ENCODE measurements around the gene PLIN3.
A peak's percentile ranks its signal among the peaks of the same experiment; 100 is the strongest.
"Not testable (repeated sequence)": the region's sequence is repeated elsewhere in the genome, so short reads cannot be mapped to it uniquely, and the experiment has no call there.

The PLIN3 gene, protein sequence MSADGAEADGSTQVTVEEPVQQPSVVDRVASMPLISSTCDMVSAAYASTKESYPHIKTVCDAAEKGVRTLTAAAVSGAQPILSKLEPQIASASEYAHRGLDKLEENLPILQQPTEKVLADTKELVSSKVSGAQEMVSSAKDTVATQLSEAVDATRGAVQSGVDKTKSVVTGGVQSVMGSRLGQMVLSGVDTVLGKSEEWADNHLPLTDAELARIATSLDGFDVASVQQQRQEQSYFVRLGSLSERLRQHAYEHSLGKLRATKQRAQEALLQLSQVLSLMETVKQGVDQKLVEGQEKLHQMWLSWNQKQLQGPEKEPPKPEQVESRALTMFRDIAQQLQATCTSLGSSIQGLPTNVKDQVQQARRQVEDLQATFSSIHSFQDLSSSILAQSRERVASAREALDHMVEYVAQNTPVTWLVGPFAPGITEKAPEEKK

DNA sequence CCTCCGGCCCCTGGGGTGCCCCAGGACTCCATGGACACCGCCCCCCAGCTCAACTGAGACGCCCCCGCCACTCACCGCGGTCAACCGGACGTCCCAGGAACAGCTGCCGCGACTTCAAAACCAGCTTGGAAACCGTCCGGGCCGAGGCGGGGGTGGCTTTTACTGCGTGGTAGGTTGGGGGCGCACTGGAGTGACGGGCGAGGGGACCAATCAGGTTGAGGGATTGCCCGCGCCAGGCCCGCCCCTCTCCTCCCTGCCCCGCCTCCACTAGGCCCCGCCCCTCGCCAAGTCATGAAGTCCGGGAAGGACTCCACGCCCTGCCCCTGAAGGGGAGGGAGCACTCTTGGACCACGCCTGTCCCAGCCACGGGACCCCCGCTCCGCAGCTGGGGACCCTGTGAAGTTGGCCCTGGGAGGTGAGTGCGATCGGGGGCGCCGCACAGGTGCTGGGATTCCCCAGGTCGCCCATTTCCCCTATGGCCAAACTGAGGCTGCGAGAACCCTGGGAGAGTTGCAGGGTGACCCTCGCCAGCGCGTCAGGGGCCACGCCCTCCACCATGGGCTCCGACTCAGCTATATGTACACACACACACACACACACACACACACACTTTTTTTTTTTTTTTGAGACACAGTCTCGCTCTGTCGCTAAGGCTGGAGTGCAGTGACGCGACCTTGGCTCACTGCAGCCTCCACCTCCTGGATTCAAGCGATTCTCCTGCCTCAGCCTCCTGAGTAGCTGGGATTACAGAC is at the start of gene PLIN3:
PLIN3 (minus strand) TSS at position 134 of the 752 bp plus-strand sequence. CDS start 6,273 bp downstream, outside the sequence.
- peak; percentile 76 for DNase-seq (ENCODE audit: low read depth, low spot score)

DNA sequence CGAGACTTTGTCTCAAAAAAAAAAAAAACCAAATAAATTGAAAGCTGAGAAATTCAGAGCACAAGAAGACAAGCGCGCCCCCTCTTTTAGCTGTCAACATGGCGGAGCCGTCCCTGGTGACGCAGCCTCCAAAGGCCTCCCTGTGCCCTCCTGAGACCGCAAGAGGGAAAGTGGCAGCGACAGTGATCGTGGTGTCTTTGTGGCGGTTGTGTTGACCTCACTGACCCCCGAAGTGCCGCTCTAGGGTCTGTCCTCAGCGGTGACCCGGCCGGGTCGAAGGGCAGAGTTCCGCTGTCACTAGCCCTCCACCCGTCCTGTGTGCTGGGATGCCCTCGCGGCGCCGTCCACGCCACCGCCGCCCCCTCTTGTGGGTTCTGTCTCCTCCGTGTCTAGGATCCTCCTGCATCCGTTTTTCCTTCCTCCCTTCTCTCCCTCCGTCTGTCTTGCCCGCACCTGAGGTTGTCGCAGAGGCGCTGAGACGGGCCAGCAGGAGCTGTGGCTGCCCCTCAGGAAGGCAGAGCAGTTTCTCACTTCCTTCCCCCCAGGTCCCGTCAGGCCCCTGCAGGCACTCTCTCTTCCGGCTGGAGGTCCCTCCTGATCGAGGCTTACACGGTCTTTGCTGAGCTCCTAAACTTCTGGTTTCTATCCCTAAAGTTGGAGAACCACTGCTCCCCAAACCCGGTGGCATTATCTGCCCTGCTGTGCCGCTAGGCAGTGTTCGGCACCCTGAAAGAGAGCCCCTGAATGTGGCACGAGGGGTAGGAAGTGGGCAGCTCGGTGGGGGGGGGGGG is 49.0 kb upstream of the PLIN3 start:
- DNase-seq (ENCODE audit: low read depth, low spot score): no peak

DNA sequence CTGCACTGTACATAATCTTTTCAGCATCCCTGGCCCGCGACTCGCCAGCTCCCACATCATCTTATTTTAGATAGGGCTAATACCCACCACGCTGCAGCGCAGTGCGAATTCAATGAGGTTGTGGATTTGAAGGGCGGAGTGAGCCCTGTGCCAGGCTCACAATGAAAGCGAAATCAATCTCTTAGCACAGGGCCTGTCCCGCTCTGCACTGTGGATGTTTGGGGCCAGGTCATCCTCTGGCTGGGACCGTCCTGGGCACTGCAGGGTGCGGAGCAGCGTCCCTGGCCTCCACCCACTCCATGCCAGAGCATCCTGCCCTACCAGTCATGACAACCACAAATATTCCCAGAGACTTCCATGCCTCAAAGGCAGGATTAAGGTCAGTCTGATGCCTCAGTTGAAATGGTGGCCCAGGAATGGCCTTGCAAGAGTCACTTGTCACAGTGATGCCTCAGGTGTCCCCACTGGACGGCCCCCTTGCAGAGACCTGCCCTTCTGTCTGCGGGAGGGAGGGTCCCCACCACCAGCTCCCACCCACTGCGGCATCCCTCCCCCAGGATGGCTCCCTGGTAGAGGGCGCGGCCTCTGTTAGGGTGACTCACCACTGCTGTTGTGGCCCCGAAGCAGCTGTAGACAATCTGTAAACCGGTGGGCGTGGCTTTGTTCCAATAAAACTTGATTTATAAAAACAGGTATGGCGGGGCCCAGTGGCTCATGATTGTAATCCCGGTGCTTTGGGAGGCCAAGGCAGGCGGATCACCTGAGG is 47.5 kb upstream of the PLIN3 start:
- no peak for DNase-seq (ENCODE audit: low read depth, low spot score)

DNA sequence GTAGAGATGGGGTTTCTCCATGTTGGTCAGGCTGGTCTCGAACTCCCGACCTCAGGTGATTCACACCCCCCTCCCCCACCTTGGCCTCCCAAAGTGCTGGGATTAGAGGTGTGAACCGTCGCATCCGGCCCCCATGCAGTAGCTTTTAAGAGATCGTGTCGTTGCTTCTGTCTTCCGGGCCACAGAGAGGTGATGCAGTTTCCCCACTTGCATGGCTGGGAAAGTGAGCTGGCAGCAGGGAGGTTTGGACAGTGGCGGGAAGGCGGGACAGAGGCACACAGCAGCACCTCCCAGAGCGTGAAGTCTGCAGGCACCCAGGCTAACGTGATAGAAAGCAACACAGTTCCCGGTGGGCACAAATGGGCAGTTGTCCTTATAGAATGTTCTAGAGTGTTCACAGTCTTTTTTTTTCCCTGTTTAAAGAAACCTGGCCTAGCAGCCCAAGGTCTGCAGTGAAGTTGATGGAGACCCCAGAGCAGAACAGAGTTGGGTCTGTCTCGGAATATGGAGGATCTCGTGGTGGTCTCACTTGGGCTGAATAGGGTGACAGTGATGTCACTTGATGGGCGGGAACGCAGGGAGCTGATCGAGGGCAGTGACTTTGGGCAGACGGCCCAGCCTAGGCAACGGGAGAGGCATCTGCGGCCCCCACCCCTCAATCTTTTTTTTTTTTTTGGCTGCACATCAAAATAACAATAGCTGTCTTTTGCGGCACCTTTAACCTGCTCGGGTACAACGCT is 46.7 kb upstream of the PLIN3 start:
- no peak for DNase-seq (ENCODE audit: low read depth, low spot score)

DNA sequence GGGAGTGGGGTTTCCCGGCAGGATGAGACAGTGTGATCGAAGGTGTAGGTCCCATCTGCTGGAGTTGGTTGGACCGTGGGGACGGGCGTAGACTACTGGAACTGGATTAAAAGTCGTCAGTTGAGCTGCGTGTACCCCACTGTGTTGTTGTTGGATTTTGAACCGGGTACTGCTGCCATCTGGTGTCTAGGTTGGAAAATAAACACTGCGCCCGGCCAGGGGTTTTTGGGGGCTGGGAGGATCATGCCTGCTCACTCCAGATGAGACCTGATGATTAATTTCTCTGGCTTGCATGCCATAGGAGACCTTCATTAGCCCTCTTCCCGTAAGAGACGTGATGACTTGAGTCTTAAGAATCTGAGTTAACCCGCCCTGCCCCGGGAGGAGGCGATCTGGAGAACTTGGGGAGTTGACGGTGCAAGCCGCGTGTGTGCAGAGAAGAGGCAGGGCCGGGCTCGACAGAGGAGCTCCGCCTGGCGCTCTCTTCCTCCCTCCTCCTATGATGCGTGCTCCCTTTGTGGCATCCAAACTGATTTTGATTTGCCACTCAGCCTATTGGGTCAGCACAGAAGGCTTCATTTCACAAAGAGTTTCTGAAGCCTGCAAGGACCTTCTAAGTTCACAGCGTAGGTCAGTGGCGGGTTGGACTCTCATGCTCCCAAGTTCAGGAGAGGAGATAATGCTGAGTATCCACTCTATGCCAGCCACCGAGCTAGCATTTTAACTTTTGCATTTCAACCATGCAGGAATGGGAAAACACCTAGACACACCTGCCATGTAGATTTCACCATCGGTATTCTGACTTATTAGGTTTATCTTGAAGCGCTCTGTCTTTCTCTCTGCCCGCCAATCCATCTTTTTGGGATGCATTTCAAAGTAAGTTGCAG is 44.6 kb upstream of the PLIN3 start:
- peak; percentile 90 for DNase-seq (ENCODE audit: low read depth, low spot score)

DNA sequence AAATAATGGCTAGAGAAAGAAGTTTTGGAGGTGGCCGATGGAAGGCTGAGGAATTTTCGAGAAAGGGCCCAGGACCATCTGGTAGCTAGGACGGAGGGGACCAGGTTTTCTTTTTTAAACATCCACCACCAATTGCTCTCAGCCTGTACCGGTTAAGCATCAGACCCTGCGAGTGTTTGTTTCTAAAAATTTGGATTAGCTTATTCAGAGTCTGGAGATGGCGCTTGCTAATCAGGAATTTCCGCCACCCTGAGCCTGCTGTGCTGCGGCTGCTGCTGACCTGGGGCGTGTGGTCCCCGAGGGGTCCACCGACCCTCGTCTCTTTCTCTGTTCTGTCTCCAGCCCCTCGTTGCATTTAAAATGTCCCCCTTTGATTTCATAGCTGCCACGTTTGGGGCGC is 43.8 kb upstream of the PLIN3 start:
- no peak for DNase-seq (ENCODE audit: low read depth, low spot score)

DNA sequence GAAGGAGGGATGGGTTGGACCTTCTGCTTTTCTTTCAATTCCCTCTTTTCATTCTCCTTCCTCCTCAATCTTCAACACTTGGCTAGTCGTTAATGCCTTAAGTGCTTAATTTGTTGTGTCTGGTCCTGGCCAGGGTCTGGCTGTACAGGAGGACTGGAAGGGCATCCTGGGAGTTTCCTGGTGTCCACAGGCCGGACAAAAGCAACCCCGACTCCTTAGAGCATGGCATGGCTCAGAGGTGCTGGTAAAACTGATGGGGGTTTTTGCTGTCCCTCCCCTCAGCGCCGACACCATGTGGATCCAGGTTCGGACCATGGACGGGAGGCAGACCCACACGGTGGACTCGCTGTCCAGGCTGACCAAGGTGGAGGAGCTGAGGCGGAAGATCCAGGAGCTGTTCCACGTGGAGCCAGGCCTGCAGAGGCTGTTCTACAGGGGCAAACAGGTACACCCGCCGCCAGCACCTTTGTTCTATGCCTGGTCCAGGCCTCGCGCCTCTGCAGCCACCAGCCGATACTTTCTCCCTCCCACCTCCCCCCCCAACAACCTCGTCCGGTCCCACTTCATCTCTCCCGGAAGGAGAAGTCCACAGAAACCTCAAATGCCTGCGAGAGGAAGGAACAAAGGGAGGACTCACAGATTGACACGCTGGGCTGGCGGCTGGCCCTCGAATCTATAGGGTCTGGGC is 43.3 kb upstream of the PLIN3 start:
- DNase-seq (ENCODE audit: low read depth, low spot score): no peak

DNA sequence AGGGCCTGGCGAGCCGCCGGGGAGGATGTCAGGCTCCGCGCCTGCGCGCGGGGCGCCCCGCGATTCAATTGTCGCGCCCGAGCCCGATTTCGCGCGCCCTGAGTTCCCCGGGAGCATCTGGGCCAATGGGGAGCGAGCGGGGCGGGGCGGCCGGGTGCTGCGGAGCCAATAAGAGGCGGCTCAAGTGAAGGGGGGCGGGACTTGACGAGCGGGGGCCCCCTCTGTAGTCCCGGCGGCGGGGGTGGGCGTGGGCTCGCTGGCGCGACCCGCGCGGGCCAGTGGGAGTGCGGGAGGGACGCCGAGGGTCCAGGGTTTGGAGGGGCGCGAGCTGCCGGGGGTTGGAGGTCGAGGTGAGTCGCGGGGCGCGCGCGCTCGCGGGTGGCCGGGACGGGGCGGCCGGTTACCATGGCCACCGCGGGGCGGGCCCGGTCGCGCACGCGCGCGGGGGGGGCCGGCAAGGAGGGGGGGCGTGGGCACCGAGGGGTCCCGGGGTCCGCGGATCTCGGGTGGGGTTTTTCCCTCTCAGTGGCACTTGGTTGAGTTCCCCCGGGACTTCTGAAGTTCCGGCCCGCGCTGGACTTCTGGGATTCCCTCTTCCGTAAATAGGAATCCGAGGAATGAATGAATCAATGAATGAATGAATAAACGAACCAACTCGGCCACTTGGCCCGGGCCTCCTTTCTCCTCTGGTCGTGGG is 42.6 kb upstream of the PLIN3 start:
- no peak for DNase-seq (ENCODE audit: low read depth, low spot score)

DNA sequence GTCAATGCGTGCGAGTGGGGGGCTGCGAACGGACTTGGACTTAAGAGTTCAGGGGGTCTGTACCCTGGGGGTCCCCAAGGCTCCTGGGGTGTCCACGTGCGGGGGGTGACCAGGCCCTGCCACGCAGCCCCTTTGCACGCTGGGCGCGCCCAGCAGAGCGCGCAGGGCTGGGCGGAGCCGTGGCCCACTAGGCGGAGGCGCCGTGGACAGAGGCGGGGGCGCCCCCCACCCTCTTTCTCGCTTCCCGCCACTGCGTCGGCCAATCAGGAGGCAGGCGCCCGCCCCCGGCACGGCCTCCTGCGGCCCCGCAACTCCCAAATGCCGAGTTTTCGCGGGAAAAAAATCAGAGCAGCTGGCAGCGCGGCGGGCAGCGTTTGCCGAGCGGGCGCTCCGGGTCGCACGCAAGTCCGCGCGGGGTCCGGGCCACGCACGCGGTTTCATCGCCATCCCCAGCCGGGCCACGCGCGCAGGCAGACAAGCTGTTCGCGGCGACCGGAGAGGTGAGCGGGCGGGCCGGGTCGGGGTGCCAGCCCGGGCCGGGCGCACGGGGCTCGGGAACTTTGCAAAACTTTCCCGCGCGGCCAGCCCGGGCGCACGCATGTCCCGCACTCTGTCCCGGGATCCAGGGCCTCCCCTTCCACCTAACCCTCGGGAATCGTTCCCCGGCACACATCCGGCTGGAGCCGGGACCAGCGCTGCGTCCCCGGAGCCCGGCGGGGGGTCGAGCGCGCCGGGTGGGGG is 41.9 kb upstream of the PLIN3 start, which contains the start of gene UHRF1:
UHRF1 (plus strand) TSS at position 346 of the 741 bp plus-strand sequence. CDS start 1,385 bp downstream, outside the sequence.
- DNase-seq (ENCODE audit: low read depth, low spot score): no peak

DNA sequence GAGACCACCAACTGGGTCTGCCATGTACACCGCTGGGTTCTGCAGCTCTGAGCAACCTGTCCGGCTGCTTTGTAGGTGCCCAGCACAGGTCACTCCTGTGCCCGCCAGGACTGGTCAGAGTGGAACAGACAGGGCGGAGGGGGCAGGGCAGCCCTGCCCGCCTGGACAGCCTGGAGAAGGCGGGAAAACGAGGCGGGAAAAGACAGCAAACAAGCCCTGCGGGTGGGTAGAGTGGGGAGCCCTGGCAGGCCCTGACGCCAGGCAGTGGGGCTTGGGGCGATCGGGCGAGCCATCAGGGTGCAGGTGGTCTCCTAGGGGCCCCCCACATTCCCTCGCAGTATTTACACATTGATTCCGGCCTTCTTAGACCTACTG is 41.3 kb upstream of the PLIN3 start:
- no peak for DNase-seq (ENCODE audit: low read depth, low spot score)

DNA sequence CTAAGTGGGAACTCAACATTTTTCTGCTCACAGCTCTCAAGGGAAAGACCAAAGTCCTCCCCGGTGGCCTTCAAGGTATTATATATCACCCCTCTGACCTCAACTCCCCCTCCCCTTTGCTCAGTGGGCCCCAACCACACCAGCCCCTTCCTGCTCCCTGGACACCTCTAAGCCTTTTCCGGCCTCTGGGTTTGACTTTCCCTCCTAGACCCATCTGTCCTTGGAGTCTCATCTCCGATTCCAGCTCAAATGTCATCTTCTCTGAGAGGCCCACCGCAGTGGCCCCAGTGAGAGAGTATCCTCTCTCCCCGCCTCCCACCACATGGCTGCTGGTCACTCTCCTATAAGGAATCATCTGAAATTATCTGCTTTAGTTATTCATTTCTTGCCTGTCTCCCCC is 40.9 kb upstream of the PLIN3 start:
- no peak for DNase-seq (ENCODE audit: low read depth, low spot score)

DNA sequence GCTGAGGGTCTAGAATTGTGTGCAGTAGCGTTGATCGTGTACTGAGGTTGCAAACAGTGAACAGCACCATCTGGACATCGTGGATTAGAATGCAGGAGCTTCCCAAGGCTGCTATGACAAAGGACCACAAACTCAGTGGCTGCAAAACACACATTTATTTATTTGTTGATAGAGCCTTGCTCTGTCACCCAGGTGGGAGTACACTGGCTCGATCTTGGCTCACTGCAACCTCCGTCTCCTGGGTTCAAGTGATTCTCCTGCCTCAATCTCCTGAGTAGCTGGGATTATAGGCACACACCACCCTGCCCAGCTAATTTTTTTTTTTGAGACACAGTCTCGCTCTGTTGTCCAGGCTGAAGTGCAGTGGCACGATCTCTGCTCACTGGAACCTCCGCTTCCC is 39.5 kb upstream of the PLIN3 start:
- DNase-seq (ENCODE audit: low read depth, low spot score): no peak

DNA sequence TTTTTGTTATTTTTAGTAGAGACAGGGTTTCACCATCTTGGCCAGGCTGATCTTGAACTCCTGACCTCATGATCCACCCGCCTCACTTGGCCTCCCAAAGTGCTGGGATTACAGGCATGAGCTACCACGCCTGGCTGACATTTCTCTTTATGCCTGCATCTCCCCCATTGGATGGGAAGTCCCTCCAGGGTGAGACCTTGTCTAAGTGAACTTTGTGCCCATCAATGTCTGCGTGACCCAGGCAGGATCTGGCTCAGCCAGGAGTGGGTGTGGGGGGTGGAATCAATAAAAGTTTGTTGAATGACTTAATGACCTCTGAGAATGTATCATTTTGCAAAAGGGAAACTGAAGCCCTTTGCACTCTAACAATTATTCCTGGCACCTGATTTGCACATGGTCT is 37.0 kb upstream of the PLIN3 start:
- DNase-seq (ENCODE audit: low read depth, low spot score): no peak

DNA sequence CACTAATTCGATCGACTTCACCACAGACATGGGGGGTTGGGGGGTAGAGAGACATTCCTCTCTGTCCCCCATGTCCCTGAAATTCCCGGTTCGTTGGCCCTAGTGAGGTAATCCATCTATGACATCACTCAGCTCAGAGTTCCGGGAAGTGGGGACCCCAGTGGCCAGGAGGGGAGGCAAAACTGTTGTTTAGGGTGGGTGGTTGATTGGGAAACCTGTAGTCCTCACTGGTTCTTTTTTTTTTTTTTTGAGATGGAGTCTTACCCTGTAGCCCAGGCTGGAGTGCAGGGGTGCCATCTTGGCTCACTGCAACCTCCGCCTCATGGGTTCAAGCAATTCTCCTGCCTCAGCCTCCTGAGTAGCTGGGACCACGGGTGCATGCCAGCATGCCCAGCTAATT is 35.3 kb upstream of the PLIN3 start, which contains the start of gene ARRDC5:
ARRDC5 (minus strand) TSS at position 101 of the 400 bp plus-strand sequence; CDS start at position 30, 71 bp downstream.
- DNase-seq (ENCODE audit: low read depth, low spot score): no peak

DNA sequence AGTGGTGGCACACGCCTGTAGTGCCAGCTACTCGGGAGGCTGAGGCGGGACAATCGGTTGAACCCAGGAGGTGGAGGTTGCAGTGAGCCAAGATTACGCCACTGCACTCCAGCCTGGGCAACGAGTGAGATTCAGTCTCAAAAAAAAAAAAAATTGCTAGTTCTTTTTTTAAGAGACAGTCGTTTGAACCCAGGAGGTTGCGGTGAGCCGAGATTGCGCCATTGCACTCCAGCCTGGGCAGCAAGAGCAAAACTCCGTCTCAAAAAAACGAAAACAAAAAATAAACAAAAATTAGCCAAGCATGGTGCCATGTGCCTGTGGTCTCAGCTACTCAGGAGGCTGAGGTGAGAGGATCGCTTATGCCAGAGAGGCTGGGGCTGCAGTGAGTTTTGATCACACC is 33.4 kb upstream of the PLIN3 start:
- not testable (repeated sequence) for DNase-seq (ENCODE audit: low read depth, low spot score)

DNA sequence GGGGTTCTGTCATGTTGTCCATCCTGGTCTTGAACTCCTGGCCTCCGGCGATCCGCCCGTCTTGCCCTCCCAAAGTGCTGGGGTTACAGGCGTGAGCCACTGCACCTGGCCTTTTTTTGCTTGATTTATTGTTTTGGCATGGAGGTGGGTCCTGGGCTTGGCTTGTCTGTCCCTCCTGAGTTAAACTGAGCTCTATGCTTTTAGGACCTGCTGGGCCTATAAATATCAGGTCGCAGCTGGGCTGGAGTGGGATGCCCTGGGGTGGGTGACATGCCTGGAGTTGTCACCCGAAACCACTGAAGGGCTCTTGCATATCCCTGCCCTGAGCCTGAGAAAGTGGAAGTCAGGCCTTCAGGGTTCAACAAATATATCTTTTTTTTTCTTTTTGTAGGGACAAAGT is 29.7 kb upstream of the PLIN3 start:
- DNase-seq (ENCODE audit: low read depth, low spot score): no peak

DNA sequence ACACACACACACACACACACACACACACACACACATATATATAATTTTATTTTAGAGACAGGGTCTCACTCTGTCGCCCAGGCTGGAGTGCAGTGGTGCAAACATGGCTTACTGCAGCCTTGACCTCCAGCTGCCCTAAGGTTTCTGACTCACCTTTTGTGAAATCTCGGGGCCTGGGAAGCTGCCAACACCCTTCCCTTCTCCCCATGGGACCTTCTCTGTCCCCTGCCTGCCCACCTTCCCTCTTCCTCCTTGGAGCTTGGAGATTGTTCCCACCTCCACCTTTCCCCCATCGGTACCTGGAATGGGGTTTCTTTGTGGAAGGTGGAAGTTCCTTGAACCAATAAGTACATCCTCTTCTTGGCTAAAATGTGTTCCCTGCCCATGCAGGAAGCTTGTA is 28.9 kb upstream of the PLIN3 start:
- no peak for DNase-seq (ENCODE audit: low read depth, low spot score)
